HG03139 (cell line): ENCODE measurements around the gene FN3KRP.

Experiments
- ATAC-seq: cut with Tn5 transposase; IDR thresholded peaks from one replicate; pipeline ENCODE4 v1.9.1; 2021; ENCODE audit not compliant: unreplicated experiment

Gene FN3KRP

DNA sequence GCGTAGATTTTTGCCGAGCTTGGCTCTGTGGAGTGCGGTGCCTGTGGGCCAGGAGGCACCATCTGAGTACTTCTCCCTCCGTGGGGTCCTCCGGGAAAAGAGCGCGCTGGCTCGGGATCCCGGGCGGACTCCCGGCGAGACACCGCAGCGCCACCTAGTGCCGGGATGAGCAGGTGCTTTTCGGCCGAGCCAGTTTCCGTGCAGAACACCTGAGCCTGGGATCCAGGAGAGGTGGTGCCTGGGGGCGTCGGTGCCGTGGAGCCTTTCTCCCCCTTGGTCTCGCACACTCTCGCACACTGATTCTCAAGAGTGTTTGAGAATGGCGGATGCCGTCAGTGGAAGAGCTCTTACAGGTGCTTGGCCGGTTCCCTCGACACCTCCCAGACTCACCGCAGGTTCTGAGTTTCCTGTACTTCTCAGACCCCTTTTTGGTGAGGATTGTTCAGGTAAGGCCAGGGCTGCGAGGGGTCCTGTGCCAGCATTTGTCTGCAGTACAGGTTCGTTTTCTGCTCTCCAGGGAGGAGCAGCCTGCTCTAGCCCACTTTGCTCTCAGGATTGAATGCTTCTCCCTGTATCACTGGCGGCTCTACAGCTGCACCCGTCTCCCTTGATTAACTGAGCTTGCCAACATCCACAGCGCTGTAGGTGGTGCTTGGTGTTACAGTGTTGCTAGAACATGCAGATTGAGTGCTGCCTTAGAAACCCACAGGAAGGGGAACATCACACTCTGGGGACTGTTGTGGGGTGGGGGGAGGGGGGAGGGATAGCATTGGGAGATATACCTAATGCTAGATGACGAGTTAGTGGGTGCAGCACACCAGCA is 58.7 kb downstream of the FN3KRP start:
- ATAC-seq: no peak

DNA sequence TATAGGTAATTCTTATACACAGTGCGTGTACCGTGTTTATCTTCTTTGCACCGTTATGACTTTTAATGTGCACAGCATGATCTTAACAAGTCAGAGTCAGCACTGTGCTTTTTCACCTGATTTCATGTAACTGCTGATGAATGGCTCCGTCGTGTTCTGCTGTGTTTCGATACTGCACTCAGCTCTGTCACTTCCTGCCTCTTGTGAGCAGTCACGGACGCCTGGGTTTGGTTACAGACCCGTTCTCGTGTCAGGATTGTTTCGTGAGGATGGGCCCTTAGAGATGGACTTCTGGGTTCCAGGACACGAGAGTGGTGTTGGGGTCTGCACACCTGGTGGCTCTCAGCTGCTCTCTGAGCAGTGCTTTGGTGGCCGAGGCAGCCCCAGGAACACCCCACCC is 59.9 kb downstream of the FN3KRP start:
- ATAC-seq: no peak
